Measurements from ENCODE around the gene MFAP4. TPM values are rescaled to one million over a fixed set of nuclear protein-coding genes. Genes with fewer than 3 reads are reported as not detected.

The MFAP4 gene
- total RNA-seq, 1 donor from 2014 or later: 270 TPM

DNA sequence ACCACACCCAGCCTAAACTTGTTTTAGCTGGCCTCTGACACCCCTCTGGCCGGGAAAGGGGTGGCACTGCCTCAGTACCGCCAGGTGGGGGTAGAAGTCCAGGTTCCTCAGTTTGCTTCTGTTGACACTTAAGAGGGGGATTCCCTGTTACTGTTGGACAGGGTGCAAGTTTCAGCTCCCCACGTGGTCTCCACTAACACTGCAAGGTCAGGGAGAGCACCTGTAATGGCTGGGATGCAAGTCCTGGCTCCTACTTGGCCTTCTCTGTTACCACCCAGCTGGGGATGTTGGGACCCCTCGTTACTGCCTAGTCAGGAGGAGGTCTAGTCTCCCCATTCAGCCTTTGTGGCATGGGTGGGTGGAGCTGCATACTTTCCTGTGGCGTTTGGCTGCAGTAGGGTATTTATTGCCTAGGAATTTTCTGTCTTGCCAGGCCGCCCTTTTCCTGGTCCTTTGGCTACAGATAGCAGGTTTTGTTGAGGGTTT lies 10.6 kb upstream of the MFAP4 start:
- no peaks in the 10 kb centered on the region for H3K36me3 ChIP-seq
- H3K27me3 ChIP-seq: no peaks in the 10 kb centered on the region
- DNase-seq: no peak
- peak overlapping the region; percentile 78 for H3K27ac ChIP-seq
- H3K9me3 ChIP-seq: no peaks in the 10 kb centered on the region
- intact Hi-C loops (cut with DNase I): no loop called here
- H3K4me1 ChIP-seq: peaks cover 29% of the 10 kb centered on the region
- no peak overlapping the region for H3K4me3 ChIP-seq
- TF ChIP-seq, protein P1, sequence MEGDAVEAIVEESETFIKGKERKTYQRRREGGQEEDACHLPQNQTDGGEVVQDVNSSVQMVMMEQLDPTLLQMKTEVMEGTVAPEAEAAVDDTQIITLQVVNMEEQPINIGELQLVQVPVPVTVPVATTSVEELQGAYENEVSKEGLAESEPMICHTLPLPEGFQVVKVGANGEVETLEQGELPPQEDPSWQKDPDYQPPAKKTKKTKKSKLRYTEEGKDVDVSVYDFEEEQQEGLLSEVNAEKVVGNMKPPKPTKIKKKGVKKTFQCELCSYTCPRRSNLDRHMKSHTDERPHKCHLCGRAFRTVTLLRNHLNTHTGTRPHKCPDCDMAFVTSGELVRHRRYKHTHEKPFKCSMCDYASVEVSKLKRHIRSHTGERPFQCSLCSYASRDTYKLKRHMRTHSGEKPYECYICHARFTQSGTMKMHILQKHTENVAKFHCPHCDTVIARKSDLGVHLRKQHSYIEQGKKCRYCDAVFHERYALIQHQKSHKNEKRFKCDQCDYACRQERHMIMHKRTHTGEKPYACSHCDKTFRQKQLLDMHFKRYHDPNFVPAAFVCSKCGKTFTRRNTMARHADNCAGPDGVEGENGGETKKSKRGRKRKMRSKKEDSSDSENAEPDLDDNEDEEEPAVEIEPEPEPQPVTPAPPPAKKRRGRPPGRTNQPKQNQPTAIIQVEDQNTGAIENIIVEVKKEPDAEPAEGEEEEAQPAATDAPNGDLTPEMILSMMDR (IDR thresholded peaks at IDR 0.05): no peak
- no peak for ATAC-seq

GRCh38 chr17:19392303-19392702 lies 5.3 kb upstream of the MFAP4 start:
- intact Hi-C loops (cut with DNase I): no loop called here
- Histone ChIP-seq H3K4me3 (no peak overlapping the region), H3K9me3 (no peaks in the 10 kb centered on the region), H3K4me1 (peaks cover 20% of the 10 kb centered on the region), H3K27me3 (no peaks in the 10 kb centered on the region), H3K36me3 (no peaks in the 10 kb centered on the region), H3K27ac (no peak overlapping the region)
- DNase-seq (no peak), ATAC-seq (no peak)
- TF ChIP-seq, protein P1 (IDR thresholded peaks at IDR 0.05): no peak

GRCh38 chr17:19391432-19391831 lies 4.4 kb upstream of the MFAP4 start:
- no peaks in the 10 kb centered on the region for H3K9me3 ChIP-seq
- no peaks in the 10 kb centered on the region for H3K27me3 ChIP-seq
- ATAC-seq (no peak), DNase-seq (no peak)
- H3K4me1 ChIP-seq: peaks cover 21% of the 10 kb centered on the region
- H3K4me3 ChIP-seq: no peak overlapping the region
- TF ChIP-seq, protein P1 (IDR thresholded peaks at IDR 0.05): no peak
- H3K27ac ChIP-seq: peak overlapping the region; percentile 17
- no peaks in the 10 kb centered on the region for H3K36me3 ChIP-seq
- intact Hi-C loops (cut with DNase I): no loop called here

DNA sequence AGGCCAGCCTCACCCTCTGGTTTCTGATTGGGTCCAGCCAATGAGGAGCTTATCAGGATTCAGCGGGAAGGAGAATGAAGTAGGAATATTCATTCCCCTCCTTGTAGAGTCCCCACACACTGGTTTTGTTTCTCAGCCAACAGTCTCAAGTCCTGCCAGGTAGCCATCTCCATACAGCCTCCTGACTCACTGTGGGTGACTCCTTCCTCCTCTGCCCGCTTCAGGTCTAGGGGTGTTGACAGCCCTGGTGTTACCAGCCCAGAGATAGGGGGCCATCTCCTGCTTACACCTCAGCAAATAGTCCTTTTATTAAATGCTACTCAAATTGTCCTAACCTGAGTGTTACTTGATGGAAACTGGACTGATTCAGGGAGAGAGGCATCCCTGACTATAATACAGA lies 4.0 kb upstream of the MFAP4 start:
- Histone ChIP-seq H3K27ac (peak overlapping the region; percentile 17), H3K4me1 (peaks cover 25% of the 10 kb centered on the region), H3K27me3 (no peaks in the 10 kb centered on the region), H3K36me3 (no peaks in the 10 kb centered on the region), H3K9me3 (no peaks in the 10 kb centered on the region), H3K4me3 (no peak overlapping the region)
- no peak for ATAC-seq
- TF ChIP-seq, protein P1 (IDR thresholded peaks at IDR 0.05): no peak
- intact Hi-C loops (cut with DNase I): no loop called here
- DNase-seq: no peak

DNA sequence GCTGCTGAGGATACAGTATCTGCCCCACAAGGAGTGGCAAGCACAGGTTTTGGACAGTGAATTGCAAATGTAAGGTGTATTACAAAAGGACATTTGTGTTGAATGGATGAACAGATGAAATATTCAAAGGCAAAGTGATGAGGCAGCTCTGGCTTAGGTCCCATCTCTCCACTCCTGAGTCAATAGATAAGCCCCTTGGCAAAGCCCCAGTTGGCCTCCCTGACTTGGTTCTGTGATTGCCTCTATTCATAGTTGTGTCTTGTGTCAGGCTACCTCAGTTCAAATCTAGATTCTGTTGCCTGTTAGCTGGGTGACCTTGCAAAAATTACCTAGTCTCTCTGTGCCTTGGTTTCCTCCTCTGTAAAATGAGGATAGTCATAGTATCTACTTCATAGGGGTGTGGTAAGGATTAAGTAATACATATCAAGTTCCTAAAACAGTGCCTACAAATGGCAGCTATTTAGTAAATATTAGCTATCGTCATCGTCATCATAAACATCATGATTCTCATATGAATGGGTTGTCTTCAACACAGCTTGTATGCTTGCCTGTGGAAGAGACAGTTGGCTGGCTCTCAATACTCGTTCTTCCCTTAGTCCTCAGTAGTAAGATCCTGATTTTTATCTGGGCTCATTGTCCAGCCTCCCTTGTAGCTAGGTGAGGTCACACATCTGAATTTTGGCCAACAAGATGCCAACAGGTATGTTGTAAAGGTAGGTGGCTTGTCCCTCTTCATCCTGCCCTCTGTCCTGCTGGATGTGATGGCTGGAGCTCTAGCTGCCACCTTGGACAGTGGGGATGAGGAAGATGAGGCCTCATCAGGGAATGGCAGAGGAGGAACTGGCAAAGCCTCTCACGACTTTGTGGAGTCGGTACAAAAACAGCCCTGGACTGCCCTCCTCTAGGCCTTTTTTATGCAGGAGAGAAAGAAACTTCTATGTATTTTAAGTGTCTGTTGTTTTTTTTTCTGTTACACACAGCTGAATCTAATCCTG lies 2.1 kb upstream of the MFAP4 start:
- ATAC-seq (no peak), DNase-seq (no peak)
- TF ChIP-seq, protein P1 (IDR thresholded peaks at IDR 0.05): no peak
- intact Hi-C loops (cut with DNase I): no loop called here
- peak overlapping the region; percentile 89 for H3K27ac ChIP-seq
- H3K36me3 ChIP-seq: peaks cover 9% of the 10 kb centered on the region
- peaks cover 35% of the 10 kb centered on the region for H3K4me1 ChIP-seq
- no peaks in the 10 kb centered on the region for H3K27me3 ChIP-seq
- no peaks in the 10 kb centered on the region for H3K9me3 ChIP-seq
- no peak overlapping the region for H3K4me3 ChIP-seq

Measured in upper lobe of right lung (tissue), 1 donor.